Spleen (tissue), 11 donors: ENCODE data around the gene ABI3BP. TPM values are rescaled to one million over a fixed set of nuclear protein-coding genes. Genes with fewer than 3 reads are reported as not detected.

ENCODE experiments used
- DNase-seq: peaks from one replicate; pipeline ENCODE4 v3.0.0-alpha.2; 2020
- H3K27ac ChIP-seq, 8 donors: fragments of 200-600 bp; sonication (generic) in 7 of 8; 1 replicate in 4 of 8; 2 replicates in 4 of 8; pipeline versions ENCODE4 v1.5.0 to v1.8.0; 2016 to 2021; ENCODE audit warnings: inconsistent platforms in 4 of 8, mild to moderate bottlenecking in 4 of 8, moderate library complexity in 1 of 8
- H3K27me3 ChIP-seq, 7 donors: fragments of 200-600 bp; sonication (generic) in 6 of 7; replicated peaks in 1 of 7; 1 replicate in 4 of 7; 2 replicates in 3 of 7; pipeline versions ENCODE4 v1.5.0 to v1.8.0; 2016 to 2021; ENCODE audit warnings: inconsistent platforms in 3 of 7, mild to moderate bottlenecking in 1 of 7
- H3K36me3 ChIP-seq, 6 donors: fragments of 200-600 bp; sonication (generic) in 5 of 6; 1 replicate in 4 of 6; 2 replicates in 2 of 6; pipeline versions ENCODE4 v1.5.0 to v1.8.0; 2016 to 2021; ENCODE audit warnings: inconsistent platforms in 2 of 6
- H3K4me1 ChIP-seq, 6 donors: fragments of 200-600 bp; sonication (generic) in 5 of 6; 1 replicate in 3 of 6; 2 replicates in 3 of 6; pipeline versions ENCODE4 v1.5.0 to v1.8.0; 2016 to 2021; ENCODE audit warnings: inconsistent platforms in 3 of 6
- H3K4me3 ChIP-seq, 8 donors: fragments of 200-600 bp; sonication (generic) in 7 of 8; 1 replicate in 4 of 8; 2 replicates in 4 of 8; pipeline versions ENCODE4 v1.5.0 to v1.8.0; 2016 to 2021; ENCODE audit warnings: inconsistent platforms in 4 of 8, mild to moderate bottlenecking in 4 of 8, moderate library complexity in 2 of 8
- H3K9me3 ChIP-seq, 8 donors: fragments of 200-600 bp; sonication (generic) in 7 of 8; 1 replicate in 4 of 8; 2 replicates in 4 of 8; pipeline versions ENCODE4 v1.5.0 to v1.8.0; 2016 to 2021; ENCODE audit warnings: inconsistent platforms in 4 of 8
- POLR2A ChIP-seq, 3 donors: fragments of 450-650 bp; IDR thresholded peaks; one replicate each; pipeline ENCODE4 v1.5.1; 2017; ENCODE audit warnings: antibody characterized with exemption in 3 of 3, mild to moderate bottlenecking in 1 of 3
- POLR2AphosphoS5 ChIP-seq, 3 donors: sonication (generic); formaldehyde crosslinking; IDR thresholded peaks; one replicate each; pipeline ENCODE4 v1.5.1; 2017; ENCODE audit warnings: antibody characterized with exemption in 3 of 3
- WGBS, 5 donors: extraction: QIAGEN DNeasy Blood & Tissue Kit in 3 of 5; methylation state at CpG; one replicate each; pipeline versions ENCODE4 v1.1.5 to v1.1.7; 2013 to 2018; 5-methylcytosine and 5-hydroxymethylcytosine counted together
- intact Hi-C: fragments of 100-400 bp; cut with DNase I; formaldehyde crosslinking; loops from one replicate; pipeline ENCODE4 v1.15.0; 2023; ENCODE audit warnings: low total_unique reads
- polyA plus RNA-seq, 3 donors: library from polyadenylated mRNA; stranded (reverse); fragments of 200-250 nt; gene quantifications; one replicate each; pipeline ENCODE4 v1.2.1, GENCODE V29; 2013
- total RNA-seq, 7 donors: library from RNA; depleted of rRNA in 3 of 7; stranded (reverse); fragments of >200 nt in 3 of 7; fragmentation: NEBNext Ultra II Directional in 4 of 7; extraction: Animal tissue kit (Norgen Biotek cat#: 25700) in 4 of 7; gene quantifications; one replicate each; pipeline versions ENCODE4 v1.1.0 to v1.2.1, GENCODE V29; 2016 to 2021
- TF ChIP-seq, protein P1 (sequence below), 11 experiments: fragments of 200-600 bp in 7 of 11; fragments of 450-650 bp in 4 of 11; sonication (generic) in 4 of 11; IDR thresholded peaks in 8 of 11; conservative IDR thresholded peaks in 3 of 11; 1 replicate in 7 of 11; 2 replicates in 4 of 11; pipeline versions ENCODE4 v1.4.0 to v1.8.0; 2016 to 2021; ENCODE audit warnings: antibody characterized with exemption in 11 of 11, inconsistent platforms in 4 of 11, mild to moderate bottlenecking in 1 of 11
- donor health status: healthy with polysubstance abuse.
- donor health status: DM: no; HTN: no; CAD: no; lungs with moderate emphysema.
- donor health status: DM: no; HTN: no; CAD: no.
- donor health status: Bipolar disorder and iron deficiency.
- donor health status: healthy.
- donor health status: DM: no; HTN: no; CAD: no.
- donor health status: DM: yes; HTN: yes; CAD: no.

ABI3BP gene
- total and polyA plus RNA-seq, 10 donors, result 4.2 to 29.9 (median 16.3) TPM

DNA sequence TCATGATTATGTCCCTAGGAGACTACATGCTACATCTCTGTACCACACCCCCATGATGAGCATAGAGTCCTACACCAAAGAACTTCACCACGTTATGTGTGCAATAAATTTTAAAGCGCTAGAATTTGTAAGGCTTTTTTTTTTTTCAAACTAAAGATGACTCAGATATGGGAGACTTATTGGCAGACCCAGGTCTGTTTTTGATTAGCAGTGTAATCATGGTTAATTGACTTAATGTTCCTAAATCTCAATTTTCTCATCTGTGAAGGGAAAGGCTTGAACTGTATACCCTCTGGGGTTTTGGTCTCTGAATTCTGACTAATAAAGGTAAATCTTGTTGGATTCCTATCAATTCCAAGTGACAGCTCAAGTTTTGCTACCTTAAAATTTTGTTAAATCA lies 26.4 kb downstream of the ABI3BP start:
- intact Hi-C loops, result no loop called here

DNA sequence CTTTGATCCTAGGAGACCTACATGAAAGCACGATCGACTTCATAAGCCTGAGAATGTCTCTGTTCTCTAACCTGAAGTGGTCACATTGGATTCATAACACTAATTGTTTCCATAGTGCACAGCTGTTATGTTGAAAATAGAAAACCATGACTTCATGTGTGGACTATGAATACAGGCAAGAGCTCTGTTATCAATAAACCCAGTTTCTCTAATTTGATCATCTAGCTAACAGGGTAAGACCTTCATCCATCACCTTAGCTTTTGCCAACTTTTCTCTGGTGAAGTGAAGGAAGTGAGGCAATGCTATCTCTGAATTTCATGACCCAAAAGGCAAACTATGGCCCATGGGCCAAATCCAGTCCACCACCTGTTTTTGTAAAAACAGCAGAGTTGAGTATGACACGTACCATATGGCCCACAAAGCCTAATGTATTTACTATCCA lies 27.2 kb downstream of the ABI3BP start:
- intact Hi-C loops, result no loop called here
- Histone ChIP-seq H3K27ac (no peak overlapping the region), H3K4me1 (no peaks in the 10 kb centered on the region), H3K36me3 (no peaks in the 10 kb centered on the region), H3K27me3 (no peaks in the 10 kb centered on the region), H3K9me3 (peaks cover 0 to 8% (median 1%) of the 10 kb centered on the region in 8 donors), H3K4me3 (no peak overlapping the region)
- no peak for TF ChIP-seq POLR2AphosphoS5 (IDR thresholded peaks at IDR 0.05)
- TF ChIP-seq, protein P1, sequence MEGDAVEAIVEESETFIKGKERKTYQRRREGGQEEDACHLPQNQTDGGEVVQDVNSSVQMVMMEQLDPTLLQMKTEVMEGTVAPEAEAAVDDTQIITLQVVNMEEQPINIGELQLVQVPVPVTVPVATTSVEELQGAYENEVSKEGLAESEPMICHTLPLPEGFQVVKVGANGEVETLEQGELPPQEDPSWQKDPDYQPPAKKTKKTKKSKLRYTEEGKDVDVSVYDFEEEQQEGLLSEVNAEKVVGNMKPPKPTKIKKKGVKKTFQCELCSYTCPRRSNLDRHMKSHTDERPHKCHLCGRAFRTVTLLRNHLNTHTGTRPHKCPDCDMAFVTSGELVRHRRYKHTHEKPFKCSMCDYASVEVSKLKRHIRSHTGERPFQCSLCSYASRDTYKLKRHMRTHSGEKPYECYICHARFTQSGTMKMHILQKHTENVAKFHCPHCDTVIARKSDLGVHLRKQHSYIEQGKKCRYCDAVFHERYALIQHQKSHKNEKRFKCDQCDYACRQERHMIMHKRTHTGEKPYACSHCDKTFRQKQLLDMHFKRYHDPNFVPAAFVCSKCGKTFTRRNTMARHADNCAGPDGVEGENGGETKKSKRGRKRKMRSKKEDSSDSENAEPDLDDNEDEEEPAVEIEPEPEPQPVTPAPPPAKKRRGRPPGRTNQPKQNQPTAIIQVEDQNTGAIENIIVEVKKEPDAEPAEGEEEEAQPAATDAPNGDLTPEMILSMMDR (IDR thresholded peaks at IDR 0.05 in 8 of 11, conservative IDR thresholded peaks at IDR 0.05 in 3 of 11), result no peak
- TF ChIP-seq POLR2A (IDR thresholded peaks at IDR 0.05), result no peak
- 71 to 80% (median 78%) methylated on average over 3 of the region's 3 CpGs for WGBS, 5 donors
- no peak for DNase-seq

More for the DNA sequence above, 26.4 kb downstream of the ABI3BP start:
- Histone ChIP-seq H3K4me3 (no peak overlapping the region), H3K36me3 (no peaks in the 10 kb centered on the region), H3K27ac (no peak overlapping the region), H3K27me3 (no peaks in the 10 kb centered on the region), H3K9me3 (peaks cover 0 to 3% (median 0%) of the 10 kb centered on the region in 8 donors), H3K4me1 (no peaks in the 10 kb centered on the region)
- DNase-seq, result no peak
- TF ChIP-seq POLR2A (IDR thresholded peaks at IDR 0.05) (no peak), POLR2AphosphoS5 (IDR thresholded peaks at IDR 0.05) (no peak)
- TF ChIP-seq, protein P1 (IDR thresholded peaks at IDR 0.05 in 8 of 11, conservative IDR thresholded peaks at IDR 0.05 in 3 of 11), result no peak
- 85 to 93% (median 90%) methylated on average over 2 of the region's 2 CpGs for WGBS, 5 donors

DNA sequence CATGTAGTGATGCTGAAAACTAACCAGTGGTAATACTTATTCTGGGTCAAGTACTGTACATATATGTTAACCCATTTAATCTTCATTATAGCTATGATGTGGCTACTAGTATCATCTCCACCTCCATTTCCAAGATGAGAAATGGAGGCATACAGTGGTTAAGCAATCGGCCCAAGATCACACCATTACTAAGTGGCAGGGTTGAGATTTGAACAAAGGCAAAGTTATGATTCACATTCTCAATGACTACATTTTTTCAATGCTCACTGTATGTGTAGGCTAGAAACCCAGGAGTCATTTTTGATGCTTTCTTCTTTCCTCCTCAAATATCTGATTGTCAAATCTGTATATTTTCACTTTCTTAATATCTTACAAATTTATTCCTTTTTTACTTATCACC lies 30.2 kb downstream of the ABI3BP start:
- DNase-seq, result no peak
- 87 to 95% (median 89%) methylated on average over 1 of the region's 1 CpG for WGBS, 5 donors
- TF ChIP-seq POLR2AphosphoS5 (IDR thresholded peaks at IDR 0.05), result no peak
- TF ChIP-seq POLR2A (IDR thresholded peaks at IDR 0.05), result no peak
- TF ChIP-seq, protein P1 (IDR thresholded peaks at IDR 0.05 in 8 of 11, conservative IDR thresholded peaks at IDR 0.05 in 3 of 11), result no peak
- Histone ChIP-seq H3K9me3 (peaks cover 2 to 31% (median 22%) of the 10 kb centered on the region in 8 donors), H3K4me3 (no peak overlapping the region), H3K36me3 (no peaks in the 10 kb centered on the region), H3K27ac (no peak overlapping the region), H3K27me3 (no peaks in the 10 kb centered on the region), H3K4me1 (no peaks in the 10 kb centered on the region)
- intact Hi-C loops, result no loop called here

DNA sequence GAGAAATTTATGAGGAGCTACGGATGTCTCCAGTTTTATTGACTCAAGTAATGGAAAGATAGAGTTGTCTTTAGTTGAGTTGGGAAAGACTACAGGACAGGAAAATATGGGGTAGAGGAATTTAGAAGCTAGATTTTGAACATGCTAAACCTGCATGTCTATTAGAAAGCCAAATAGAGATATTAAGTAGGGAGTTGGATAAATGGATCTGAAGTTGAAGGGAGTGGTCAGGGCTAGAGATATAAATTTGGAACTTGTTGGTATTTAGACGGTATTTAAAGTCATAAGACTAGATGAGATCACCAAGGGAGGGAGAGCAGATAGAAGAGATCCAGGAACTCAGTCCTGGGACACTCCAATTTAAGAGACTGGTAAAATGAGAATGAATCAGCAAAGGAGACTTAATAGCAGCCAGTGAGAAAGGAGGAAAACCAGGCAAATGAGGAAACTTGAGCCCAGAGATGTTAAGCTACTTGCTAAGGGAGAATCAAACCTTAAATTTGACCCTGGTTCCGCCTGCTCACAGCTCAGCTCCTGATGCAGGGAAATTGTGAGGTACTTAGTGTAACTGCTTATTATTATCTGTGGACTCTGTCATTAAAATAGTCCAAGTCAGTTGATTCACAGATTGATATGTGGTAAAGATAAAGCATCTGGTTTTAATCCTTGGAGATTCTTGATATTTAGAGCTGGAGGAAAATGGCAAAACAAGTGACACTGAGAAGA lies 35.8 kb downstream of the ABI3BP start:
- no peaks in the 10 kb centered on the region for H3K36me3 ChIP-seq
- intact Hi-C loops, result no loop called here
- no peak overlapping the region for H3K4me3 ChIP-seq
- H3K4me1 ChIP-seq, result no peaks in the 10 kb centered on the region
- no peak overlapping the region for H3K27ac ChIP-seq
- WGBS, 5 donors, result 73 to 86% (median 79%) methylated on average over 3 of the region's 3 CpGs
- DNase-seq, result no peak
- H3K9me3 ChIP-seq, result peaks cover 2 to 31% (median 22%) of the 10 kb centered on the region in 8 donors
- no peak for TF ChIP-seq POLR2A (IDR thresholded peaks at IDR 0.05)
- TF ChIP-seq, protein P1 (IDR thresholded peaks at IDR 0.05 in 8 of 11, conservative IDR thresholded peaks at IDR 0.05 in 3 of 11), result no peak
- no peak for TF ChIP-seq POLR2AphosphoS5 (IDR thresholded peaks at IDR 0.05)
- H3K27me3 ChIP-seq, result no peaks in the 10 kb centered on the region
